Skin of body (tissue), 2 donors: ENCODE data around the gene PLAAT2. TPM values are rescaled to one million over a fixed set of nuclear protein-coding genes. Genes with fewer than 3 reads are reported as not detected.
"Not testable (repeated sequence)": the region's sequence is repeated elsewhere in the genome, so short reads cannot be mapped to it uniquely, and the experiment has no call there.

Source experiments
- DNase-seq: peaks from one replicate; lab custom pipeline; 2025; lab: John Stamatoyannopoulos, UW
- total RNA-seq: library from RNA; depleted of rRNA; stranded (reverse); fragments of >200 nt; gene quantifications from one replicate; pipeline ENCODE4 v1.2.3, GENCODE V29; 2014

PLAAT2 gene
- total RNA-seq, 1 donor from 2014 or later = not detected

- DNase-seq = not testable (repeated sequence)
These were observed 13.0 kb downstream of the PLAAT2 start for GRCh38 chr11:63550156-63550700.

DNA sequence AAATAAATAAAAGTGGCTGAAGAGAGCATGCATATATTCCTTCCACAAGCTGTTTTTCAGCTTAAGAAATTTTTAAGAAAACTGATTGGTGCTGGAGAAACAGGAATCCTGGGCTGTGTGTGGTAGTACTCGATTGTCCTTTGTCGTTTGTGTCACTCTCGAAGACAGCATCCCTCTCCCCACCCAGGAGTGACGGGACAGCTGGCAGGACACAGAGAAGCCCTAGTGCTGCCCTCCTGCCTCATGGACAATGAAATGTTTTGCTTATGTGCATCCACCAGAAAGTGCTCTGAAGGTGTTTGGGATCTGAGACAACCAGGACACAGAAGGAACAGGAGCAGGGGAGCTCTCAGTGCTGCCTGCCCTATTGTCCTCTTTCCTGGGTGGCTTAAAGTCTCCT, 13.8 kb downstream of the PLAAT2 start:
- DNase-seq = no peak

- DNase-seq = no peak
These were observed 15.0 kb downstream of the PLAAT2 start for GRCh38 chr11:63548178-63548577.

GRCh38 chr11:63547061-63547460, 16.1 kb downstream of the PLAAT2 start:
- DNase-seq = no peak

DNA sequence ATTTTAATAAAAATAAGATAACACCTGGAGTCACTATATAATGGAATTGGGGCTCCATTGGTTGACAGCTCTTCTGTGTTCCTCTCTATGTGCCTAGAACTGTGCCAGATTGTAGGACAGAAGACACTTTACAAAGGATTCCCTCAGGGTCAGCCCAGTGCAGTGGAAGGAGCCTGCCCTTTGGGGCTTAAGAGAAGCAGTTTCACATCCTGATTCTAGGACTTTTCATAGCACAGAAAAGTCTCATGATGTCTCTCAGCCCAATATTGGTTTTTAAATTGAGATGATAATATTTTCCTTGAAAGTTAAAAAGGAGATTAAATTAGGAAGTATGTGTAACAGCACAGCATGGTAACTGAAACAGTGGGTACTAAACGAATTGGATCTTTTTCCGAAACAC, 19.5 kb downstream of the PLAAT2 start:
- no peak for DNase-seq

DNA sequence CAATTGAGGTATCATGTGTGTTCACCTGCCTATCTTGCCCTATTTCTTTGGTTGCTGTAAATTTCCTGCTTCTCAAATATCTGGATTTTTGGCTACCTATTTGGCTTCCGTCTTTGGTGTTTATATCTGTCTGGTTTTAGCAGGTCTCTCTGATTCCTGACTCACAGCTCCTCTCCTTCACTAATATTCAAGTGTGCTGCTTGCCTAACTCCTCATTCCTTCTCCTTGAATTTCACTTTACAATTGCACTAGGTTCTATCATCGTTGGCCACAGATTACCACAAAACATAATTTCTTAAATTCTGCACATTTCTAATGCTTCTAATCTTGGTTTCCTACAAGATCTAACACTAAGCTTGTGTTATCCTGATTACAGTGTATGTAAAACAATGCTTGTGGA, 20.7 kb downstream of the PLAAT2 start:
- DNase-seq = not testable (repeated sequence)

DNA sequence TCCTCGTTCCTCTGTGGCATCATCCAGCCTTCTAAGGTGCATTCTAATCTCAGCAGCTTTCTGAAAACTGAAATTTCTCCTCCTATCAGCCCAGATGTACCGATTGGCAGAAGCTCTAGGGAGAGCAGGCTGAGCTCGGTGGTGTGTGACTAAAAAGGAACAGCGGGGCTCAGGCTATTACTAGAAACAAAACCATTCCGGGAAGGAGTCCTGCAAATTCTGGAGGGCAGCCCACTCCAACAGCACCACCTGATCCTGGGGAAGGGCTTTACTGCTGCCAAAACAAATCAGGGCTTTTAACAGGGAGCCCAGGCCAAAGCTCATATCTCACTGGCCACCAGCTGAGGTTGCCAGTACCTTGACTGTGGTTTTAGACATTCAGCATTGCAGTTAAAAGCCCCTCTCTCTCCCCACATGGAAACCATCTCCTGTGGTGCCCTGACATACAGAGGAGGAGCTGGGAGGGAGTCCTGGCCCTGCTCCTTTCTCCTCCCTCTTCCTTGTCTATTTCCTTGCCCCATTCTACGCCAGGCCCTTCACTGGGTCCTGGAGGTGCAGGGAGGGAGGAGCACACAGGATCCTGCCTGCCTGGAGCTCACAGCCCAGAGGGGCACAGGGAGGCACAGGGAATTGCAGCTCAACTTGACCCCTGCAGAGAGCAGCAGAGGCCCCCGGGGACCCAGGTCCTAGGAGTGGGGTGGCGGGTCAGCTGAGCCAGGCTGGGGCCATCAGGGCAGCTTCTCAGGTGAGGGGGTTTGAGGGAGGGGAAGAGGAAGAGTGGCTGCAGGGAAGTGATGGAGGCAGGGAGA, 25.7 kb downstream of the PLAAT2 start:
- no peak for DNase-seq

GRCh38 chr11:63536669-63537292, 26.4 kb downstream of the PLAAT2 start, which contains the start of gene PLAAT4:
TSS of gene PLAAT4 (plus strand) at chr11:63536808. CDS start at chr11:63536869, 61 bp downstream.
- peak; percentile 42 for DNase-seq

DNA sequence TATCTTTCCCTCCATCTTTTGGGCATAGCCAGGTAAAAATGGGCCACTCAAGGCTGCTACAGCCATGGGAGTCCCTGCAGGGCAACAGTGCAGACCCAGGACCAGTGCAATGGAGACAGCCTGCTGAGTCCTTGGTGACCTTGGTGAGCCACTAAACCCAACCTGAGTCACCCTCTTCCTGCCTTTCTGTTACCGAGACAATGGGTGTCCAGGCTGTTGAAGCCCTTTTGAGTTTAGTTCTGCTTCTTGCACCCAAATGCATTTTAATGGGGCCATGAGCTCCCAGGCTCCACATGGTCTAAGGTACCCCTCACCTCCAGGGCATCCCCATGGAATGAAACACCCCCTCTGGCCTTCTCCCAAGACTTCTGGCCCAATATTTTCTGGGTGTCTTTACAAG, 27.4 kb downstream of the PLAAT2 start:
- DNase-seq = no peak

DNA sequence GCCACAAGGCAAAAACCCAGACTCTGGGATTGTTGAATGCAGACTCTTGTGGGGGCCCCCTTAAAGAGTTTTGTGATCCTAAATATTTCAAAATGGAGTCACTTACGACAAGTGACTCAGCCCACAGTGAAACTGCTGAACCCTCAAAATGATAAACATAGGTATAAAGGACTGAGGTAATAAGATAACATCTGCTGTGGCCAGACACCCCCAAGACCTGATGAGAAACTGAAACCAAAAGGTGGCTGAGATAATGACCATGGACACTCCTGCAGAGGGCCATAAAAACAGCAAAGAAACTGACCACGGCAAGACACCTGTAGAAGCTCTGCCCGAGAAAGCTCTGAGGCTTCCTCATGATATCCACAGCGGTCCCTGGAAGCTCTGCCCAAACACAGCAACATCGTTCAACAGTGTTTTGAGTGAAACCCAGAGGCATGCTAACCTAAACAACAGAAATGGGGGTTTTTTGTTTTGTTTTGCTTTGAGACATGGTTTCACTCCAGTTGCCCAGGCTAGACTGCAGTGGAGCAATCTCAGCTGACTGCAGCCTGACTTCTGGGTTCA, 28.2 kb downstream of the PLAAT2 start:
- no peak for DNase-seq

- DNase-seq = no peak
These were observed 29.1 kb downstream of the PLAAT2 start for GRCh38 chr11:63534076-63534475.

GRCh38 chr11:63532799-63533475, 30.2 kb downstream of the PLAAT2 start:
- no peak for DNase-seq

DNA sequence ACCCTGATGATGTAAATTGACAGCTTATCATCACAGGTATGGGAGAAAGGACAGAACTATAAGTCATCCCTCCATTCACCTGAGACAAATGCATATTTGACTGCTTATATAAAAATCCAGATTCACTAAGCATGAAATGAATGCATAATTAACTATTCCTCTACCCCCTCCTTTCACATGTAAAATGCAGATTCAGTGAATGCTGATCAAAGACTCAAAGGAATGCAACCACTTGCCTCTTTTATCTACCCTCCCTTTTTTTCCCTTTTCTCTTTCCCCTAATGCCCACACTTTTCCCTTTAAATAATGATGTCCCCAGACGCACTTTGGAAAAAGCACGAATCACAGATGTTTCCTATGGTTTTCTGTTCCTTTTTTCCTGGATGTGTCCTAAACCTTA, 31.1 kb downstream of the PLAAT2 start:
- DNase-seq = no peak

- not testable (repeated sequence) for DNase-seq
These were observed 31.9 kb downstream of the PLAAT2 start for GRCh38 chr11:63531074-63531792.

- DNase-seq = no peak
These were observed 33.2 kb downstream of the PLAAT2 start for GRCh38 chr11:63530021-63530420.

GRCh38 chr11:63529373-63529772, 33.8 kb downstream of the PLAAT2 start:
- not testable (repeated sequence) for DNase-seq

DNA sequence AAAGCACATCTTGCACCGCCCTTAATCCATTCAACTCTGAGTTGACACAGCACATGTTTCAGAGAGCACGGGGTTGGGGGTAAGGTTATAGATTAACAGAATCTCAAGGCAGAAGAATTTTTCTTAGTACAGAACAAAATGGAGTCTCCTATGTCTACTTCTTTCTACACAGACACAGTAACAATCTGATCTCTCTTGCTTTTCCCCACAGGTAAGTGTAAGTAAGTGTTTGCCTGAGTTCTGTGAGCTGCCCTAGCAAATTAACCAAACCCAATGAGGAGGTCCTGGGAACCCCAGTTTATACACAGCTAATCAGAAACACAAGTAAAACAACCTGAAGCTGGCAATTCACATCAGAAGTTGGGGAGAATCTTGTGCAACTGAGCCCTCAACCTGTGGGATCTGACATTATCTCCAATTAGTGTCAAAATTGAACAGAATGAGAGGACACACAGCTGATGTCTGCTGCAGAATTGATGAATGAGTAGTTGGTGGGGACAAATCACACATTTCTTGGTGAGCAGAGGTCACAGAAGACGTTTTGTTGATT, 34.4 kb downstream of the PLAAT2 start:
- not testable (repeated sequence) for DNase-seq

GRCh38 chr11:63528156-63528555, 35.0 kb downstream of the PLAAT2 start:
- DNase-seq = not testable (repeated sequence)

- DNase-seq = no peak
These were observed 35.5 kb downstream of the PLAAT2 start for GRCh38 chr11:63527667-63528066.

- no peak for DNase-seq
These were observed 40.0 kb downstream of the PLAAT2 start for GRCh38 chr11:63523151-63523550.

DNA sequence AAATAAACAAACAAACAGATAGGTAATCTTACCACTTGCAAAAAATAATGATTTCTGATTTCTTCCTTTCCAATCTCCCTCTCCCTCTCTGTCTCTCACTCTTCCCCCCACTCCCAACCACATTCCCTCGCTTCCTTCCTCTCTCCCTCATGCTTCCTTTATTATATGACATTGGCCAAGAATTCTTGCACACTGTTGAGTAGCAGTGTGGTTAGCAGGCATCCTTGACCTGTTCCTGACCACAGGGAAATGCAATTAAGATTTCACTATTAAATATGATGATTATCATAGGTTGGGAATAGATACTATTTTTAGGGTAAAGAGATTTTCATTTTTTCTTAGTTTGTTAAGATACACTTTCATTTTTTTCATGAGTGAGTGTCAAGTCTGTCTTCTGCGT, 41.3 kb downstream of the PLAAT2 start:
- no peak for DNase-seq
